Epithelial cell of proximal tubule (primary cell): ENCODE measurements around the gene MGAT5. TPM values are rescaled to one million over a fixed set of nuclear protein-coding genes. Genes with fewer than 3 reads are reported as not detected.
"Not testable (repeated sequence)": the region's sequence is repeated elsewhere in the genome, so short reads cannot be mapped to it uniquely, and the experiment has no call there.

Source experiments
- DNase-seq: peaks from one replicate; pipeline ENCODE4 v3.0.0-alpha.2; 2011; ENCODE audit warnings: low read depth
- H3K4me3 ChIP-seq: 2 replicates; pipeline ENCODE4 v1.5.1; 2011; ENCODE audit warnings: low read depth, mild to moderate bottlenecking, low read length
- CTCF ChIP-seq: conservative IDR thresholded peaks from 2 replicates; pipeline ENCODE4 v1.5.1; 2012; ENCODE audit warnings: low read depth, mild to moderate bottlenecking, low read length
- total RNA-seq: library from RNA; depleted of rRNA; stranded (reverse); fragments of >200 nt; gene quantifications from 2 replicates; pipeline ENCODE4 v1.2.3, GENCODE V29; 2015

The MGAT5 gene
- total RNA-seq, 1 donor from 2014 or later: 34.0 TPM

GRCh38 chr2:134288814-134289213, 34.9 kb downstream of the MGAT5 start:
- H3K4me3 ChIP-seq: no peak overlapping the region
- DNase-seq: no peak
- TF ChIP-seq CTCF: no peak

GRCh38 chr2:134289225-134289624, 35.4 kb downstream of the MGAT5 start:
- no peak for DNase-seq
- no peak overlapping the region for H3K4me3 ChIP-seq
- no peak for TF ChIP-seq CTCF

GRCh38 chr2:134290358-134290757, 36.5 kb downstream of the MGAT5 start:
- TF ChIP-seq CTCF: no peak
- no peak for DNase-seq
- no peak overlapping the region for H3K4me3 ChIP-seq

GRCh38 chr2:134292514-134292913, 38.6 kb downstream of the MGAT5 start:
- no peak for DNase-seq
- no peak overlapping the region for H3K4me3 ChIP-seq
- no peak for TF ChIP-seq CTCF

- no peak overlapping the region for H3K4me3 ChIP-seq
- DNase-seq: no peak
- TF ChIP-seq CTCF: no peak
Observed at GRCh38 chr2:134293719-134294537, 40.1 kb downstream of the MGAT5 start.

GRCh38 chr2:134294598-134294997, 40.7 kb downstream of the MGAT5 start:
- not testable (repeated sequence) for DNase-seq, H3K4me3 ChIP-seq

GRCh38 chr2:134295441-134295840, 41.6 kb downstream of the MGAT5 start:
- DNase-seq: no peak
- H3K4me3 ChIP-seq: no peak overlapping the region
- no peak for TF ChIP-seq CTCF
